ENCODE data around the gene PAEP. TPM values are rescaled to one million over a fixed set of nuclear protein-coding genes. Genes with fewer than 3 reads are reported as not detected.

PAEP gene
- total and polyA plus RNA-seq, 7 donors = not detected

DNA sequence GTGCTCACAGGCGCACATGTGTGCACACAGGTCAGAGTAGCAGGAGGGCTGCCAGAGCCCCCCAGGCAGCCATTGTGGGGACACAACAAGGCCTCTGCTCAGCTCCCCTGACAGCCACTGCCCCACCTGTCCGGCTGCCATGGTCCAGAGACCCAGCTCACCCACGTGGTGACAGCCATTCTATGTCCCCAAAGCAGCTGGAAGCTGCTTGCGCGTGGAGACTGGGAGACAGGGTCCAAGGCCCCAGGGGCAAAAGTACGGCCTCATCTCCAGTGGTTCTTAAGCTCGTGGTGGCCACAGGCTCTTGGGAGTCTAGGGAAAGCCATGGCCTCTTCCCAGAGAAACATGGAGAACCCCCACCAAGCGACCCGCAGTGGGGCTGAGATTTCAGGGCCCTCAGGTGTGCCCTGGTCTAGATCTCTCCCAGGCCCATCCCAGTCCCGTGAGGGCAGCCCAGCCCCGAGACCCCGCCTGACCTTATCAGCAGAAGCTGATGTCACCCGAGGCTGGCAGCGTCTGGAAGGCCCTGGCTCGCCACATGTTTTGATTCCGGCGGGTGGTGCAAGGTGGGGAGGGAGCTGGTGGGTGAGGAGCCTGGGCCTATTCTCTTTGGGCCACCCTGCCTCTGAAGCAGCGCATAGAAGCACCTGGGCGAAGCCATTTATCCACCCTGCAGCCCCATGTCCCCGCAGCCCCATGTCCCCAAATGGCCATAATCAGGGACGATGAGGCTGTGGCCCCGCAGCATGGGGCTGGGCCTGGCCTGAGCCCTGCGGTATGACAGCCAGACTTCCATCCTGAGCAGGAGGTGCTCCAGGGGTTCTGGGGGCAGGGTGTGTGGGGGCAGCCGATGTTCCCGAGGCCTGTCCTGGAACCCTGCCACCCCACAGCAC lies 46.1 kb downstream of the PAEP start:
- Histone ChIP-seq H3K4me3 (no peak overlapping the region), H3K27me3 (ENCODE audit: insufficient read depth in 3 of 3, low read length in 2 of 3) (peaks cover 0 to 20% (median 0%) of the 10 kb centered on the region in 3 donors), H3K4me1 (no peaks in the 10 kb centered on the region), H3K9me3 (no peaks in the 10 kb centered on the region), H3K27ac (no peak overlapping the region), H3K36me3 (ENCODE audit: insufficient read depth in 1 of 2, low read depth in 1 of 2) (no peaks in the 10 kb centered on the region)
- TF ChIP-seq, protein P1, sequence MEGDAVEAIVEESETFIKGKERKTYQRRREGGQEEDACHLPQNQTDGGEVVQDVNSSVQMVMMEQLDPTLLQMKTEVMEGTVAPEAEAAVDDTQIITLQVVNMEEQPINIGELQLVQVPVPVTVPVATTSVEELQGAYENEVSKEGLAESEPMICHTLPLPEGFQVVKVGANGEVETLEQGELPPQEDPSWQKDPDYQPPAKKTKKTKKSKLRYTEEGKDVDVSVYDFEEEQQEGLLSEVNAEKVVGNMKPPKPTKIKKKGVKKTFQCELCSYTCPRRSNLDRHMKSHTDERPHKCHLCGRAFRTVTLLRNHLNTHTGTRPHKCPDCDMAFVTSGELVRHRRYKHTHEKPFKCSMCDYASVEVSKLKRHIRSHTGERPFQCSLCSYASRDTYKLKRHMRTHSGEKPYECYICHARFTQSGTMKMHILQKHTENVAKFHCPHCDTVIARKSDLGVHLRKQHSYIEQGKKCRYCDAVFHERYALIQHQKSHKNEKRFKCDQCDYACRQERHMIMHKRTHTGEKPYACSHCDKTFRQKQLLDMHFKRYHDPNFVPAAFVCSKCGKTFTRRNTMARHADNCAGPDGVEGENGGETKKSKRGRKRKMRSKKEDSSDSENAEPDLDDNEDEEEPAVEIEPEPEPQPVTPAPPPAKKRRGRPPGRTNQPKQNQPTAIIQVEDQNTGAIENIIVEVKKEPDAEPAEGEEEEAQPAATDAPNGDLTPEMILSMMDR (IDR thresholded peaks at IDR 0.05) = no peak
- ATAC-seq (no peak), DNase-seq (no peak)
- intact Hi-C loops (cut with DNase I) = loop anchor here (10.0 kb wide), 2 partner anchors 517 to 677 kb away; no protein-coding TSS in a partner anchor
- 73 to 78% (median 74%) methylated on average over 24 to 25 of the region's 25 CpGs for WGBS, 3 donors

DNA sequence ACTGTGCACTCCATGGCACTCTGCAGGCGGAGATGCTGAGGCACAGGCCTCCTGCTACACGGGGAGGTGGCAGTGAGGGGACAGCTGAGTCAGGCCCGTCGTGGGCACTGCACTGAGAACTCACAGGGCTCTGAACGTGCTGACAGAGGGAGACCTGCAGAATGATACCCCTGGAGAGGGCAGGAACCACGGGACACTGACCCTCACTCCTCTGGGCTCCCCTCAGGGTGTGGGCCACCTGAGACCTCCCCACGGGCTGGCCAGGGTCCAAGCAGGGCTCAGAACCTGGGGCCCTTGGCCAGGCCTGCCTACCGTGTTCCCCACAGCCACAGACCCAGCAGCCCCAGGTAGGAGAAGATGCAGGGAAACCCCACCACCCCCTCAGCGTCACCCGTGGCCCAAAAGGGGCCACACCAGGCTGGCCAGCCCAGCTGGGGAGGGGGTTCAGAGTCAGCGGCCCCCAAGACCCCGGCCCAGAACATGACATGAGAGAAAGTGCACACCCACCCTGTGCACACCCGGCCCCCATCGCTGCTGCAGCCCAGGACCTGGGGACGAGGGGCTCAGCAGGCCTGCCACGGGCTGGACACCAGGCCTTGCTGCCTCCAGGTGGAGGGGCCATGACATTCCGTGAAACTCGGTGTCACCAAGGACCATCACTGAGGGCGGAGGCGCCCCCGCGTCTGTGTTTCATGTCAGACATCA lies 46.9 kb downstream of the PAEP start:
- WGBS, 3 donors = 76 to 85% (median 78%) methylated on average over 22 of the region's 22 CpGs
- Histone ChIP-seq H3K36me3 (ENCODE audit: insufficient read depth in 1 of 2, low read depth in 1 of 2) (no peaks in the 10 kb centered on the region), H3K9me3 (no peaks in the 10 kb centered on the region), H3K27ac (no peak overlapping the region), H3K27me3 (ENCODE audit: insufficient read depth in 3 of 3, low read length in 2 of 3) (peaks cover 0 to 23% (median 0%) of the 10 kb centered on the region in 3 donors), H3K4me1 (no peaks in the 10 kb centered on the region), H3K4me3 (no peak overlapping the region)
- DNase-seq = peak in 1 of 2 donors; percentile 44
- intact Hi-C loops (cut with DNase I) = loop anchor here (10.0 kb wide), 2 partner anchors 516 to 676 kb away; no protein-coding TSS in a partner anchor
- TF ChIP-seq, protein P1 (IDR thresholded peaks at IDR 0.05) = no peak
- no peak for ATAC-seq

DNA sequence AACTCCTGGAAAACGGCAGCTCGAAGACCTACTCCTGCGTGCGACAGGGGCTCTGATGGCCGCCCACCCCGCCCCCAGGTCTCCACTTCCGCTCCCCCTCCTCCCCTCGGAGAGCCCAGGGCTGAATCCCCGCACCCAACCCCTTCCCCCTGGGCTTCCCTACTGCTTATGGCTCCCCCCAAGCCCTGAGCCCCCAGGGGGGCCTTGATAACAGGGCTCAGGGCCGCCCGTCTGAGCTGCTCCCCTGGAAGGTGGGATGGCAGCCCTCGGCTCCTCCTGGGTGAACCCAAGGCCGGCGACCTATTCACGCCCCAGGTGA lies 47.4 kb downstream of the PAEP start:
- no peaks in the 10 kb centered on the region for H3K9me3 ChIP-seq
- DNase-seq (peak in 1 of 2 donors; percentile 46), ATAC-seq (no peak)
- 83 to 89% (median 84%) methylated on average over 13 to 15 of the region's 15 CpGs for WGBS, 3 donors
- H3K27me3 ChIP-seq (ENCODE audit: insufficient read depth in 3 of 3, low read length in 2 of 3) = peaks cover 0 to 21% (median 0%) of the 10 kb centered on the region in 3 donors
- no peaks in the 10 kb centered on the region for H3K4me1 ChIP-seq
- TF ChIP-seq, protein P1 (IDR thresholded peaks at IDR 0.05) = no peak
- H3K36me3 ChIP-seq (ENCODE audit: insufficient read depth in 1 of 2, low read depth in 1 of 2) = no peaks in the 10 kb centered on the region
- no peak overlapping the region for H3K27ac ChIP-seq
- H3K4me3 ChIP-seq = no peak overlapping the region
- intact Hi-C loops (cut with DNase I) = loop anchor here (10.0 kb wide), 2 partner anchors 516 to 676 kb away; no protein-coding TSS in a partner anchor

DNA sequence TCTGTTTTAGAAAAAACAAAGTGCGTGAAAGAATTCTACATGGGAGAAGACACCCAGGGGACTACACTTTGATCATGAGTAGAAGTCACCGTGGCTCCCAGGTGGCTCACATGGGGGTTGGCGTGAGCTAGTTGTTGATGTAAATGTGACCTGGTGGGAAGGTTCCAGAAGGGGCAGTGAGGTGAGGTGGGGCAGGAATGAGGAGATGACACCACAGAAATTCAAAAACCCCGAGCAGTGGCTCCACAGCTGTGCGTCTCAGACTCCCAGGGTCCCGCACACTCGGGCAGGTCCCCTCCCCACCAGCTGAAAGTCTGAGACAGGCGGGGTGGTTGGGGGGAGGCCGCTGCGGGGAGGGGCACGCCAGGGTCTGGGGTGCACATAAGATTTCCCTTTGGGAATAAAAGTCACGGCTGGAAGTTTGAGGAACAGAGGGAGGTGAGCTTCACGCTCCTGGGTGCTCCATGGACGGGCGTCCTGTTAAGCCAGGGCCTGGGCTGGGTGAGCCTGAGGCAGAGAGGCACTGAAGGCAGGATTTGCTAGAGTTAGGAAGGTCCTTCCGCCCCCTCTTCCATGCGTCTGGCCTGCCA lies 47.9 kb downstream of the PAEP start:
- H3K4me1 ChIP-seq = no peaks in the 10 kb centered on the region
- no peaks in the 10 kb centered on the region for H3K36me3 ChIP-seq (ENCODE audit: insufficient read depth in 1 of 2, low read depth in 1 of 2)
- no peak for ATAC-seq
- peaks cover 0 to 20% (median 0%) of the 10 kb centered on the region in 3 donors for H3K27me3 ChIP-seq (ENCODE audit: insufficient read depth in 3 of 3, low read length in 2 of 3)
- no peak overlapping the region for H3K27ac ChIP-seq
- TF ChIP-seq, protein P1 (IDR thresholded peaks at IDR 0.05) = no peak
- WGBS, 3 donors = 66 to 73% (median 69%) methylated on average over 17 of the region's 17 CpGs
- no peaks in the 10 kb centered on the region for H3K9me3 ChIP-seq
- DNase-seq = peak in 1 of 2 donors; percentile 38
- no peak overlapping the region for H3K4me3 ChIP-seq
- intact Hi-C loops (cut with DNase I) = loop anchor here (10.0 kb wide), 2 partner anchors 515 to 675 kb away; no protein-coding TSS in a partner anchor

Measured in psoas muscle (tissue), 8 donors.